Stimulated activated CD8-positive, alpha-beta memory T cell treated with anti-CD3 and anti-CD28 coated beads, Interleukin-2, amount 100 ng/mL, for 1 hour (primary cell): ENCODE results near the gene C16orf95.

ENCODE experiments used
- DNase-seq, 2 donors: peaks; one replicate each; pipeline ENCODE4 v3.0.0-alpha.2; 2020; ENCODE audit warnings: low read depth in 2 of 2

Gene C16orf95

DNA sequence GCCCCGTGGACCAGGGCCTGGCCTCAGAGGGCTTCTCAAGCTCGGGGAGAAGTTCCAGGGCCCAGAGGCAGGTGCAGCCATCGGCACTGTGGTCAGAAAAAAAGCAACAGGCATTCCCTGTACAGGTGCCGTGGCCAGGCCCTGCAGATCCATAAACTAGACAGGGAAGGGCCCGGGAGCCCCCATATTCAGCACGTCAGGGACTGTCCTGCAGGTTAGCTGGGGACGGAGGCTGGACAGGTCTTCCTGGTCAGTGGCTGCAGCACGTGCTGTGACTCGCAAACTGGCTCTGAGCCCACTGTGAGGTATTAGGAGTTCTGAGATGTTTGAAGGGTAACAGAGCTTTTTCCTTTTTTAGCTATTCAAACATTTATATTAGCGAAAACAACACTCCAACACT is 15.0 kb upstream of the C16orf95 start:
- DNase-seq: no peak

GRCh38 chr16:87331241-87331801 is 14.1 kb upstream of the C16orf95 start:
- no peak for DNase-seq

- DNase-seq: no peak
Observed at GRCh38 chr16:87330646-87331045, 13.5 kb upstream of the C16orf95 start.

- DNase-seq: no peak
Observed at GRCh38 chr16:87330257-87330624, 13.0 kb upstream of the C16orf95 start.

DNA sequence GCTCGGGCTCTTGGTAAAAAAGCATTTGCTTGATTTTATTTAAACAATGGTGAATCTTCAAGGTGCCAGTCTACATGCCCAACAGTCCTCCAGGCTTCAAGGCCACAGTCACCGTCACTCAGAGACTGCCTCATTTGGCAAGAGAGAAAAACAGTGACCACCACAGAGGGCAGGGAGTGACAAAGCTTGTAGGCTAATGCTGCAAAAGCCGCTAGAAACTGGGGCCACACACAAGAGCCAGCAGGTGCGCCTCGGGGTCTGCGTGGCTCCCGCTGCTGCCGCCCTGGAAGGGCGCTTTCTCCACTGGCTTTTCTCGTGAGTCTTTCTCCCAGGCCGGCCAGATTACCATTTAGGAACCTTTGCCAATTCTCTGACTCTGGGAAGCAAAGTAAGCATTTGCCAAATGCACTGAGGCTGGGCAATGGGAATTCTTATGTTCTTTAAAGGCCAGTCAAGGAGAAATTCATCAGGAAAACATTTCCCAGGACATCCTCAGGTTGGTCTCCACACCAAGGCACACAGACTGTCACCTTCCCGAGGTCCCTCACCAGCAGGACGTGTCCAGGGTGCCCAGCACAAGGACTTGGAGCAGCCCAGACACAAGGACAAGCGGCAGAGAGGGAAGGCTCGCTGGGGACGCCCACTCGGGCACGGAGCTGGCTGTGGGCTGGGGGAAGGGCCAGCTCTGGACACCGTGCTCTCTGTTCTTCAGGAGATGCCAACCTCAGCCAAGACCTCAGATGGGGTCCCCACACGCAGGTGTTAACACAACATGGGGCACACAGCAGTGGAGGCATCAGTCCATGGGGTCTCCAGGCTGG is 12.5 kb upstream of the C16orf95 start:
- no peak for DNase-seq

DNA sequence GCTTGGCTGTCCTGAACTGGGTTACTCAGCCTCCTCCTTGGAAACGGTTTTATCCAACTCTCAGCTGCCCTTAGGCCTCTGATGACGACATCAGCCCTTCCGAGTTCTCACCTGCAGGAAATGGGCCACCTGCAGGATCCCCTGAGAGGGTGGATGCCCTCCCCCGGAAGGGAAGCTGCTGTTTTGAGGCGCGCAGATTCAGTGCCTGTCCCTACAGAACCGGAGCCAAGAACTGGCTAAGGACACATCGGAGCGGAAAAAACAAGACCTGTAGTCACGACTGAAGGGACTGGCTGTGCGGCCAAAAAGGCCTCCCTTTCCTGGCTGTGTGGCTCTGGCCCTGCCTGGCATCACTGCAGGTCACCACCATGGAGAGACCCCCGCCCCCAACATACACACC is 11.7 kb upstream of the C16orf95 start:
- no peak for DNase-seq

- no peak for DNase-seq
Observed at GRCh38 chr16:87327798-87328495, 10.8 kb upstream of the C16orf95 start.

DNA sequence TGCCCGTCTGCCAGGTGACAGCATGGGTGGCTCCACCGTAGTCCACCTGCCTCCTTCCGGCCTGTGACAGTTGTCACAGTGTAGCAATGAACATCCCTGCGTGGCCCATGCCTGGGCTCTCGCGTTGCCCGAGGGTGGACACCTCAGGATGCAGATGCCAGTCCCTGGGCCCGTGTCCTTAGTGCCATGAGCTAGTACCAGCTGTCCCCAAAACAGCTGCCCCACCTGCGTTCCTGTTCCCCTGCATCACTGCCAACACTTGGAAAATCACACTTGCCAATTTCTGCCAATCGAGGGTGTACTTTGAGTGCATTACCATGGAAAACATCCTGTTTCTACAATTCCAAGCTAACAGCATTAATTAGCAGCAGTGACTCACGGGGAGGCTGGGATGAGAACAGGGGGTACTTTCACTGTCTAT is 9.0 kb upstream of the C16orf95 start:
- DNase-seq: no peak

DNA sequence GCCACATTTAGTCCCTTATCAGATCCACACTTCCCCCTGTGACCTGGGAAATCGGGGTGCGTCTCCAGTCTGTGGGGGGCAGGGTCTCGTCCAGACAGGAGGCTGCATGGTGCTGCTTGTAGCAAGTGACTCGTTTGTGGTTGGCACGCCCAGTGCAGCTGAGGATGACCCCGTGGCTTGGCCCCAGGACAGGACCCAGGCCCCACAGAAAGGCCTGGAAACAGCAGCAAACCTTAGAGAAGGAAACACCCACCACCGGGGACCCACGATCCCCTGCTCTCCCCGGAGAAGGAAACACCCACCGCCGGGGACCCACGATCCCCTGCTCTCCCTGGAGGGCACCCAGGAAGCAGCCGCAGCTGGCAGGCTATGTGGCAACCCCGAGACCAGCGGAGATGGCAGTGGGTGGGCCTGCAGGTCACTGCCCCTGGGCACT is 8.2 kb upstream of the C16orf95 start:
- DNase-seq: no peak

- peak; percentile 9 to 16 for DNase-seq
Observed at GRCh38 chr16:87324411-87325275, 7.5 kb upstream of the C16orf95 start.

DNA sequence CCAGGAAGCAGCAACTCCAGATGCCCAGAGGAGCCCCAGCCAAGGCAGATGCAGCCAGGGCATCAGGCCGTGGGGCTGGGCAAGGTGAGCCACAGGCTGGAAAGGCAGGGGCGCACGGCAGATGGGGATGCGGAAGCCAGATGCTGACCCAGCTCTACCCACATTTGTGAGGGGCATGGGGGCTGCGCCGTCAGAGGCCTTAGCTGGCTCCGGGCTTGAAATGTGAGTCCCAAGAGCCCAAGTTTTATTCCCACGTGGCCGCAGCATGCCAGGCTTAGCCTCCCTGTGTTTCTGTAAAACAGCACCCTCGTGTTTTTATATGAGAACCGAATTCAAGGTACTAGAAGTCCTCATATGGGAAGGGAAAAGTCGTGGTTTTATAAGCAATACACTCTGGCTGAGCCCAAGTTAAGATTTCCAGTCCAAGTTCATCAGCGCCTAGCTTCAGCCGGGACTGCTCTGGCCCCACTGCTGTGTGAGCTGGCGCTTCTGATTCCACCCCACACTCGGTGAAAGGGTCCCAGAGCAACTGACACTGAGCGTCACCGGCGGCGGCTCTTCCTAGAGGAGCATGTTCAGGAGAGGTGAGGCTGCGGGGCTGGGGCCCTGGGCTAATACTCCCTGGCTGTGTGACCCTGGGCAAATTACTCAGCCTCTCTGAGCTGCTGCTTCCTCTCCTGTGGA is 6.7 kb upstream of the C16orf95 start:
- no peak for DNase-seq

DNA sequence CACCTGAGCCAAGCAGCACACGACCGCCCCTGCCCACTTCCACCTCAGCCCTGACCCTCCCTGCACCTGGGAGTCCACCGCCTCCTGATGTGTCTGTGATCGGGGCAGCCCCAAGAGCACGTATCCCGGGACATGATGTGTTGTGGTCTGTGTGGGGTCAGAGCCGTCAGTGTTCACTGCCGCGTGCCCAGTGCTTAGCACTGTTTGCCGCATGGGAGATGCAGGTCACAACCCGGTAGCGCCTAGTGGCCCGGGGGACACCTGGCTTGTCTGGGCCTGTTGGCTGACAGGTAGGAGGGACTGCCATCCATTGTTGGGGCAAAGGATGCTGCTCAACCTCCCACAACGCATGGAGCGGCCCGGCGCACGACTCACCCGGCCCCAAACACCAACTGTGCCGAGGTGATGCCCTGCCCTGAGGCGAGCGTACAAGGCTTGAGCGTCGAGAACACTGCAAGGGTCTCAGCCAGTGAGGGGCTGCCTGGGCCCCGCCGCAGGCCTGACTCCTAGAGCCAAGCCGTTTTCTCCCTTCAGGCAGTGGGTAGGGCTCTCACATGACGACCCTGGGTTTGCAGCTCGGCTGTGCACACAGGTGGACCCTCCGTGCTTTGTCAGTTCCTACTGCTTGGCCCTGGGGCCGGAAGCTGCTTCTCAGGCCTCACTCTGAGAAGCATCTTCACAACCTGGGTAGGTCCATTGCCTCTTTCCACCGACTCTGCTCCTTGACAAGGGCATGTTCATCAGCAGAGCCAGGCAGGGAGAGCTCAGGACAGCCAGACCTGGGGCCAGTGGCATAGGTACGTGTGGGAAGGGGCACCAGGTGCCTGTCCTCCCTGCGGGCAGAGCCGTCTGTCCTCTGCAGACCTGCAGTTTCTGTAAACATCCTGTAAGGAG is 5.9 kb upstream of the C16orf95 start:
- no peak for DNase-seq

DNA sequence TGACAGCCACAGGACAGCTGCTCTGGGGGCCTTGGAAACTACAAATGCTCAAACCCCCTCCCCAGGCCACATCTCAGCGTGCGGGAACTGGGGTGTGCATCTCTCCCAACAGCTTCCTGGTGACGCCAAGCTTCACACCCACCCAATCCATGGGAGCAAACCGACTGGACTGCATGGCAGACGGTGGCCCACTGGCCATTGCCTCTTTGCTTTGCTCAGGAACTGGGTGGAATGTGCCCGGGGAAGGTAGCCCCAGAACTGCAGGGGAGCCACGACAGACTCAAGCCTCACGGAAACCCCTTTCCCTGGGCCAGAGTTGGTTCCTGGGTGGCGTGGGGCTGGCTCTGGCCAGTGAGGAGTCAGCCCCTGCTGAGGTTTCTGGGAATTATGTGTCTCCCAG is 5.2 kb upstream of the C16orf95 start:
- no peak for DNase-seq

DNA sequence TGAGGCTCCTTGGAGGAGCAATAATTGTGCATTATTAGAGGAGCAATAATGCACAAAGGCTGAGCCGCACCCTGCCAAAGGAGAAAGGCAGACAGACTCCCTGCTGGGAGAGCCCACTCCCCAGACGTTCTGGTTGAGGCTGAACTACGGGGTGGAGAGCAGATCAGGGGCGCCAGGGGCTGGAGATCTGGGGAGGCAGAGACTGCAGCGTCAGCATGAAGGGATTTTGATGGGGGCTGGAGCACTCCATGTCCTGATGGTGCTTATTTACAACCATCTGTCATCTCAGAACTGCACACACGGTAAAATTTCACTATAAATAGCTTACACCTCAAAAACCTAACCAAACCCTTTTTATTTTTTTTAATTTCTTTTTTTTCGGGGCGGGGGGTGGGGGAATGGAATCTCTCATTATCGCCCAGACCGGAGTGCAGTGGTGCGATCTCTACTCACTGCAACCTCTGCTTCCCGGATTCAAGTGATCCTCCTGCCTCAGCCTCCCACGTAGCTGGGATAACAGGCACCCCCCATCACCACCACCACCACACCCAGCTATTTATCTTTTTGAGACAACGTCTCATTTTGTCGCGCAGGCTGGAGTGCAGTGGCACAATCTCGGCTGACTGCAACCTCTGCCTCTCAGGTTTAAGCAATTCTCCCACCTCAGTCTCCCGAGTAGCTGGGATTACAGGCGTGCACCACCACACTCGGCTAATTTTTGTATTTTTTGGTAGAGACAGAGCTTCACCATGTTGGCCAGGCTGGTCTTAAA is 4.3 kb upstream of the C16orf95 start:
- DNase-seq: no peak

DNA sequence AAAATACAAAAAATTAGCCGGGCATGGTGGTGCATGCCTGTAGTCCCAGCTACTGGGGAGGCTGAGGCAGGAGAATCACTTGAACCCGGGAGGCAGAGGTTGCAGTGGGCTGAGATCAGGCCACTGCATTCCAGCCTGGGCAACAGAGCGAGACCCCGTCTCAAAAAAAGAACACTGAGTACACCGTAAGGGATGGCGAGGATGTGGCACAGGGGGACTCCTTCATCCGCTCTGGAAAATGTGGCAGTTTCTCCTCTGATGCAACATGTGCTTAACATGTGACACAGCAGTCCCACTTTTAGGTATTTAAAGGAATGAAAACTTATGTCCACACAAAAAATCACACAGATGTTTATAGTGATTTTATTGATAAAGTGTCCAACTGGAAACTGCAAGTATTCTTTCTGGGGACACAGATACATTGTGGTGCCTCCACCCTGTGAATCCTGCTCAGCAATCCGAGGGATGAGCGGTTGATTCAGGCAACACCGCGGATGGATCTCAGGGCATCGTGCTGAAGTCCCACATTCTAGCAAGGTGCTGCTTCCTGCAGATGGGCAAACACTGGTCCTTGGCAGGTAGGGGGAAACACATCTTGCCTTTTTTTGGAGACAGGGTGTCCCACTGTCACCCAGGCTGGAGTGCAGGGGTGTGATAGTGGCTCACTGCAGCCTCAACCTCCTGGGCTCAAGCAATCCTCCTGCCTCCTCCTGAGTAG is 3.5 kb upstream of the C16orf95 start:
- no peak for DNase-seq

GRCh38 chr16:87319997-87320491 is 2.9 kb upstream of the C16orf95 start:
- DNase-seq: no peak

DNA sequence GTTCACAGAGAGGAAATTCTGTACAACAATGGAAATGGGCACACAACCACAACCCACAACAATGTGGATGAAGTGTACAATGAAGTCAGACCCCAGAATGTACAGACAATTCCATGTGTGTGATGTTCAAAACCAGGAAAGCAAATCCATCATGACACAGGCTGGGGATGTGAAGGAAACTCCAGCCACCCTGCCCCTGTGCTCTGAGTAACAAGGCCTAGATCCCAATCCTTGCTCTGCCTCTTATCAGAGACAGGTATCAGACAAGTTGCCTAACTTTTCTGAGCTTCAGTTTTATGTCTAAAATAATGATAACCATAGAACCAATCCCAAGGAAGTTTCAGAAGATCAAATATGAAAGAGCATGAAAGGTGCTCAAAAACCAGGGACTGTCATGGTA is 1.8 kb upstream of the C16orf95 start:
- DNase-seq: no peak

- no peak for DNase-seq
Observed at GRCh38 chr16:87317750-87318644, 805 bp upstream of the C16orf95 start.
